Measurements from ENCODE around the gene EVI5L. TPM values are rescaled to one million over a fixed set of nuclear protein-coding genes. Genes with fewer than 3 reads are reported as not detected.

Gene EVI5L
- total RNA-seq, 1 experiment from 2014 or later: 6.4 TPM

- POLR2A ChIA-PET: interaction anchor here (0.6 kb wide), 1 partner anchor 58 kb away, joined by 5 read pairs; no protein-coding TSS in a partner anchor
- no peak for ATAC-seq
- H3K27ac ChIP-seq (ENCODE audit: low read length): peak overlapping the region; percentile 44; the same call in 1 of the 2 replicates
These were observed 875 bp upstream of the EVI5L start for GRCh38 chr19:7829166-7829520.

GRCh38 chr19:7830272-7830771, 304 bp downstream of the EVI5L start:
- BruUV-seq (replicated peaks): no TSS peak
- intact Hi-C loops (cut with micrococcal nuclease; ENCODE audit: unreplicated experiment) (no loop called here), in situ Hi-C loops (cut with HindIII; ENCODE audit: low pct_unique_long_range_greater_than_20kb, low sequenced_read_pairs) (no loop called here)
- no peak for TF ChIP-seq REST (IDR thresholded peaks at IDR 0.05; ENCODE audit: insufficient read depth in 1 of 2, low read depth in 2 of 2, low read length in 1 of 2)
- no peak for TF ChIP-seq CTCF (IDR thresholded peaks at IDR 0.05)
- no peak for TF ChIP-seq TCF7L2 (IDR thresholded peaks at IDR 0.05; ENCODE audit: low read depth, low read length)
- Histone ChIP-seq H3K4me1 (ENCODE audit: control insufficient read depth, insufficient read depth, low read length) (no peaks in the 10 kb centered on the region; the same call in 1 of the 2 replicates), H3K4me3 (ENCODE audit: low read depth in 2 of 2, low read length in 2 of 2) (peak overlapping the region; percentile 35 to 45), H3K27ac (ENCODE audit: low read length) (no peak overlapping the region), H3K36me3 (ENCODE audit: control insufficient read depth, insufficient read depth, low read length) (no peaks in the 10 kb centered on the region), H3K27me3 (ENCODE audit: control insufficient read depth, insufficient read depth, low read length) (no peaks in the 10 kb centered on the region), H3K9me3 (ENCODE audit: control insufficient read depth, insufficient read depth, low read depth, low read length) (no peaks in the 10 kb centered on the region)
- ATAC-seq (peak; percentile 23), DNase-seq (ENCODE audit: low read depth, low spot score) (no peak)
- ChIA-PET CTCF (interaction anchor here (0.6 kb wide), 1 partner anchor 239 kb away, joined by 3 read pairs; no protein-coding TSS in a partner anchor), POLR2A (interaction anchor here (0.7 kb wide), 1 partner anchor 93 kb away, joined by 7 read pairs; no protein-coding TSS in a partner anchor)

More at GRCh38 chr19:7829166-7829520, 875 bp upstream of the EVI5L start:
- H3K27me3 ChIP-seq (ENCODE audit: control insufficient read depth, insufficient read depth, low read length): no peaks in the 10 kb centered on the region
- in situ Hi-C loops (cut with HindIII; ENCODE audit: low pct_unique_long_range_greater_than_20kb, low sequenced_read_pairs): no loop called here
- no peak for TF ChIP-seq SIN3A (IDR thresholded peaks at IDR 0.05; ENCODE audit: borderline replicate concordance, insufficient read depth, low read depth, low read length)
- TF ChIP-seq CTCF (IDR thresholded peaks at IDR 0.05): no peak
- no peak for TF ChIP-seq POLR2AphosphoS5 (IDR thresholded peaks at IDR 0.05; ENCODE audit: low read depth, low read length)
- TF ChIP-seq REST (IDR thresholded peaks at IDR 0.05; ENCODE audit: insufficient read depth in 1 of 2, low read depth in 2 of 2, low read length in 1 of 2): no peak
- TF ChIP-seq TCF7L2 (IDR thresholded peaks at IDR 0.05; ENCODE audit: low read depth, low read length): no peak
- CTCF ChIA-PET: interaction anchor here (0.5 kb wide), 1 partner anchor 23 kb away, joined by 4 read pairs; no protein-coding TSS in a partner anchor
- intact Hi-C loops (cut with micrococcal nuclease; ENCODE audit: unreplicated experiment): no loop called here
- DNase-seq (ENCODE audit: low read depth, low spot score): no peak
- BruUV-seq (replicated peaks): no TSS peak
- no peaks in the 10 kb centered on the region for H3K36me3 ChIP-seq (ENCODE audit: control insufficient read depth, insufficient read depth, low read length)
- H3K4me1 ChIP-seq (ENCODE audit: control insufficient read depth, insufficient read depth, low read length): no peaks in the 10 kb centered on the region; the same call in 1 of the 2 replicates
- peak overlapping the region; percentile 45 to 50 for H3K4me3 ChIP-seq (ENCODE audit: low read depth in 2 of 2, low read length in 2 of 2)
- H3K9me3 ChIP-seq (ENCODE audit: control insufficient read depth, insufficient read depth, low read depth, low read length): no peaks in the 10 kb centered on the region

Data from Panc1 (cell line).